SU-DHL-6 (cell line): ENCODE results near the gene RUFY3.

Experiments used
- EZH2phosphoT487 ChIP-seq: fragments of 200-600 bp; sonication (generic), shearing (Covaris generic); conservative IDR thresholded peaks from 2 replicates; pipeline ENCODE4 v1.6.1; 2018; ENCODE audit warnings: mild to moderate bottlenecking, antibody characterized with exemption, low read length, moderate library complexity, mixed read lengths
- TF ChIP-seq, protein P1 (sequence below): fragments of 200-600 bp; sonication (generic); IDR thresholded peaks from one replicate; pipeline ENCODE4 v1.5.1; 2017; ENCODE audit warnings: antibody characterized with exemption, mild to moderate bottlenecking, low read length, moderate library complexity; ENCODE audit not compliant: insufficient read depth, poor library complexity, severe bottlenecking

DNA sequence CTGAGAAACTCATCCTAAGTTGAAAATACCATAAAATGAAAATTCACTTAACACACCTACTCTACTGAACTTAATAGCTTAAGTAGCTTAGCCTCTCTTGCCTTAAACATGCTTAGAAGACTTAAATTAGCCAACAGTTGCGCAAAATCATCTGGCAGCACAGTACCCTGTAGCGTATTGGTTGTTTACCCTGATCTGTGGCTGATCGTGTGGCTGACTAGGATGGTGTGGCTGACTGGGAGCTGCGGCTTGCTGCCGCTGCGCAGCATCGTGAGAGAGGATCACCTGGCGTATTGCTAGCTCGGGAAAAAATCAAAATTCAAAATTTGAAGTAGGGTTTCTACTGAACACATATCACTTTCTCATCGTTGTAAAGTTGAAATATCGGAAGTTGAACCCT, 6.3 kb downstream of the RUFY3 start:
- TF ChIP-seq, protein P1, sequence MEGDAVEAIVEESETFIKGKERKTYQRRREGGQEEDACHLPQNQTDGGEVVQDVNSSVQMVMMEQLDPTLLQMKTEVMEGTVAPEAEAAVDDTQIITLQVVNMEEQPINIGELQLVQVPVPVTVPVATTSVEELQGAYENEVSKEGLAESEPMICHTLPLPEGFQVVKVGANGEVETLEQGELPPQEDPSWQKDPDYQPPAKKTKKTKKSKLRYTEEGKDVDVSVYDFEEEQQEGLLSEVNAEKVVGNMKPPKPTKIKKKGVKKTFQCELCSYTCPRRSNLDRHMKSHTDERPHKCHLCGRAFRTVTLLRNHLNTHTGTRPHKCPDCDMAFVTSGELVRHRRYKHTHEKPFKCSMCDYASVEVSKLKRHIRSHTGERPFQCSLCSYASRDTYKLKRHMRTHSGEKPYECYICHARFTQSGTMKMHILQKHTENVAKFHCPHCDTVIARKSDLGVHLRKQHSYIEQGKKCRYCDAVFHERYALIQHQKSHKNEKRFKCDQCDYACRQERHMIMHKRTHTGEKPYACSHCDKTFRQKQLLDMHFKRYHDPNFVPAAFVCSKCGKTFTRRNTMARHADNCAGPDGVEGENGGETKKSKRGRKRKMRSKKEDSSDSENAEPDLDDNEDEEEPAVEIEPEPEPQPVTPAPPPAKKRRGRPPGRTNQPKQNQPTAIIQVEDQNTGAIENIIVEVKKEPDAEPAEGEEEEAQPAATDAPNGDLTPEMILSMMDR: no peak
- no peak for TF ChIP-seq EZH2phosphoT487
